GM23338 (cell line): Measurements from ENCODE around the gene CTXND2. TPM values are rescaled to one million over a fixed set of nuclear protein-coding genes. Genes with fewer than 3 reads are reported as not detected.

Experiments
- ATAC-seq: fragments of 200-7000 bp; cut with Tn5 transposase; 3 replicates; pipeline ENCODE4 v1.9.1; 2020
- DNase-seq: peaks from one replicate; pipeline ENCODE4 v3.0.0-alpha.2; 2015; ENCODE audit warnings: low spot score
- H2AFZ ChIP-seq: fragments of 200-600 bp; sonication (generic); 2 replicates; pipeline ENCODE4 v1.8.0; 2016; ENCODE audit warnings: antibody characterized with exemption, mild to moderate bottlenecking, moderate library complexity
- H3F3A ChIP-seq: fragments of 200-600 bp; sonication (generic); replicated peaks from 2 replicates; pipeline ENCODE4 v1.8.0; 2017; ENCODE audit warnings: antibody characterized with exemption, mixed run types, low read depth
- H3K27ac ChIP-seq: fragments of 200-600 bp; sonication (generic); 2 replicates; pipeline ENCODE4 v1.6.1; 2016; ENCODE audit warnings: low read depth
- H3K27me3 ChIP-seq: fragments of 200-600 bp; sonication (generic); 2 replicates; pipeline ENCODE4 v1.8.0; 2016; ENCODE audit warnings: mild to moderate bottlenecking, mixed run types, moderate library complexity; ENCODE audit not compliant: insufficient read depth
- H3K36me3 ChIP-seq: fragments of 200-600 bp; sonication (generic); 2 replicates; pipeline ENCODE4 v1.8.0; 2016; ENCODE audit warnings: mild to moderate bottlenecking; ENCODE audit not compliant: insufficient read depth
- H3K4me1 ChIP-seq: fragments of 200-600 bp; sonication (generic); 2 replicates; pipeline ENCODE4 v1.8.0; 2016; ENCODE audit warnings: mild to moderate bottlenecking, moderate library complexity; ENCODE audit not compliant: insufficient read depth
- H3K4me2 ChIP-seq: fragments of 200-600 bp; sonication (generic); 2 replicates; pipeline ENCODE4 v1.7.1; 2017; ENCODE audit warnings: mixed run types
- H3K4me3 ChIP-seq: fragments of 200-600 bp; sonication (generic); 2 replicates; pipeline ENCODE4 v1.6.1; 2016; ENCODE audit warnings: mixed run types
- H3K79me2 ChIP-seq: fragments of 200-600 bp; sonication (generic); replicated peaks from 2 replicates; pipeline ENCODE4 v1.8.0; 2017; ENCODE audit warnings: mild to moderate bottlenecking; ENCODE audit not compliant: insufficient read depth
- H3K9me2 ChIP-seq: fragments of 200-600 bp; sonication (generic); 2 replicates; pipeline ENCODE4 v1.8.0; 2017; ENCODE audit not compliant: insufficient read depth
- H4K20me1 ChIP-seq: fragments of 200-600 bp; sonication (generic); replicated peaks from 2 replicates; pipeline ENCODE4 v1.8.0; 2017; ENCODE audit warnings: mild to moderate bottlenecking; ENCODE audit not compliant: insufficient read depth
- H3K27ac Mint-ChIP-seq: 2 replicates; pipeline ENCODE4 v1.8.0; 2020; ENCODE audit warnings: inconsistent platforms, mild to moderate bottlenecking, moderate library complexity, mixed read lengths
- H3K27me3 Mint-ChIP-seq: 3 replicates; pipeline ENCODE4 v1.8.0; 2022; ENCODE audit warnings: low read depth, mild to moderate bottlenecking, moderate library complexity, mixed read lengths, inconsistent platforms; ENCODE audit not compliant: insufficient read depth, poor library complexity
- H3K36me3 Mint-ChIP-seq: 3 replicates; pipeline ENCODE4 v1.8.0; 2021; ENCODE audit warnings: low read depth, mild to moderate bottlenecking, inconsistent platforms, moderate library complexity, mixed read lengths
- H3K4me1 Mint-ChIP-seq: 3 replicates; pipeline ENCODE4 v1.8.0; 2020; ENCODE audit warnings: mild to moderate bottlenecking, inconsistent platforms, mixed read lengths
- H3K4me3 Mint-ChIP-seq: 3 replicates; pipeline ENCODE4 v1.8.0; 2021; ENCODE audit warnings: moderate library complexity, mild to moderate bottlenecking, inconsistent platforms, mixed read lengths
- H3K9me3 Mint-ChIP-seq: 3 replicates; pipeline ENCODE4 v1.8.0; 2020; ENCODE audit warnings: moderate library complexity, mild to moderate bottlenecking, inconsistent platforms, mixed read lengths
- CREB1 ChIP-seq: fragments of 250-450 bp; sonication (Bioruptor Pico); IDR thresholded peaks from 2 replicates; pipeline ENCODE4 v1.5.0; 2020; ENCODE audit warnings: low read depth, mild to moderate bottlenecking, moderate library complexity
- CTCF ChIP-seq, 2 experiments: fragments of 200-600 bp in 1 of 2; sonication (generic) in 1 of 2; conservative IDR thresholded peaks; 2 replicates each; pipeline versions ENCODE4 v1.5.1 to v1.6.1; 2016 to 2017; ENCODE audit warnings: antibody characterized with exemption in 2 of 2, low read depth in 2 of 2, mild to moderate bottlenecking in 2 of 2, moderate library complexity in 1 of 2
- ETS1 ChIP-seq: IDR thresholded peaks from 2 replicates; pipeline ENCODE4 v1.6.1; 2016; ENCODE audit warnings: antibody characterized with exemption
- EZH2phosphoT487 ChIP-seq: fragments of 200-600 bp; sonication (generic); IDR thresholded peaks from one replicate; pipeline ENCODE4 v1.8.1; 2018; ENCODE audit warnings: antibody characterized with exemption; ENCODE audit not compliant: unreplicated experiment
- POLR2AphosphoS5 ChIP-seq: IDR thresholded peaks from 2 replicates; pipeline ENCODE4 v1.6.1; 2016; ENCODE audit warnings: antibody characterized with exemption, low read depth
- REST ChIP-seq: IDR thresholded peaks from one replicate; pipeline ENCODE4 v1.6.1; 2018; ENCODE audit warnings: antibody characterized with exemption; ENCODE audit not compliant: unreplicated experiment
- STAT1 ChIP-seq: IDR thresholded peaks from one replicate; pipeline ENCODE4 v1.6.1; 2016; ENCODE audit warnings: antibody characterized with exemption; ENCODE audit not compliant: unreplicated experiment
- ZNF114 ChIP-seq: fragments of 250-450 bp; sonication (Bioruptor Pico); IDR thresholded peaks from 2 replicates; pipeline ENCODE4 v1.5.0; 2020; ENCODE audit warnings: mild to moderate bottlenecking, moderate library complexity
- ZNF331 ChIP-seq: fragments of 250-450 bp; sonication (Bioruptor Pico); IDR thresholded peaks from 2 replicates; pipeline ENCODE4 v1.5.0; 2020; ENCODE audit warnings: low read depth, mild to moderate bottlenecking, moderate library complexity
- polyA plus RNA-seq: library from polyadenylated mRNA; unstranded; fragments of >200 nt; fragmentation: Nextera tagmentation; extraction: Ambion mirVana; gene quantifications from 2 replicates; pipeline ENCODE4 v1.2.1, GENCODE V29; 2016
- total RNA-seq: library from RNA; depleted of rRNA; stranded (reverse); fragments of >200 nt; shearing (Covaris generic); gene quantifications from 2 replicates; pipeline ENCODE4 v1.2.3, GENCODE V29; 2014

The CTXND2 gene
- total and polyA plus RNA-seq, 2 experiments from 2014 or later, result not detected

GRCh38 chr1:150960646-150961045 lies 73.7 kb downstream of the CTXND2 start:
- Histone ChIP-seq H3F3A (peaks cover 18% of the 10 kb centered on the region; the same call in 1 of the 2 replicates), H4K20me1 (peaks cover 6% of the 10 kb centered on the region), H3K9me2 (no peaks in the 10 kb centered on the region), H3K4me3 (no peak overlapping the region), H3K36me3 (peaks cover 47% of the 10 kb centered on the region), H3K27me3 (no peaks in the 10 kb centered on the region), H3K27ac (no peak overlapping the region), H2AFZ (no peak overlapping the region), H3K4me1 (no peaks in the 10 kb centered on the region), H3K4me2 (no peak overlapping the region), H3K79me2 (no peaks in the 10 kb centered on the region)
- H3K36me3 Mint-ChIP-seq, result peaks cover 87% of the 10 kb centered on the region
- DNase-seq, result no peak
- ATAC-seq, result no peak
- H3K27me3 Mint-ChIP-seq, result peaks cover 4% of the 10 kb centered on the region
- no peak for TF ChIP-seq POLR2AphosphoS5
- no peak for TF ChIP-seq ETS1
- no peak for TF ChIP-seq CREB1 (CRISPR knock-in tag)
- no peak for TF ChIP-seq REST
- TF ChIP-seq STAT1, result no peak
- TF ChIP-seq EZH2phosphoT487, result no peak
- no peak for TF ChIP-seq CTCF (conservative IDR thresholded peaks at IDR 0.05; ENCODE audit: low read depth in 2 of 2)
- no peak for TF ChIP-seq ZNF331 (CRISPR knock-in tag)
- H3K9me3 Mint-ChIP-seq, result no peaks in the 10 kb centered on the region; the same call in 2 of the 3 replicates
- H3K4me1 Mint-ChIP-seq, result no peaks in the 10 kb centered on the region
- no peak overlapping the region for H3K4me3 Mint-ChIP-seq
- no peak overlapping the region for H3K27ac Mint-ChIP-seq

GRCh38 chr1:150961756-150962155 lies 74.8 kb downstream of the CTXND2 start:
- no peak for TF ChIP-seq ETS1
- TF ChIP-seq ZNF114 (CRISPR knock-in tag), result no peak
- no peak for TF ChIP-seq ZNF331 (CRISPR knock-in tag)
- TF ChIP-seq EZH2phosphoT487, result no peak
- H3K4me3 ChIP-seq, result no peak overlapping the region
- ATAC-seq (no peak), DNase-seq (no peak)
- peaks cover 6% of the 10 kb centered on the region for H3K27me3 Mint-ChIP-seq
- no peak overlapping the region for H2AFZ ChIP-seq
- H3K27ac ChIP-seq, result 0 out of 2 replicates have a peak overlapping the region, but pooled peaks have one; percentile 12
- no peaks in the 10 kb centered on the region for H3K9me2 ChIP-seq
- H3K4me1 Mint-ChIP-seq, result no peaks in the 10 kb centered on the region
- no peak overlapping the region for H3K27ac Mint-ChIP-seq
- no peaks in the 10 kb centered on the region; the same call in 1 of the 2 replicates for H3K4me1 ChIP-seq
- H3K4me3 Mint-ChIP-seq, result no peak overlapping the region
- no peaks in the 10 kb centered on the region for H3K79me2 ChIP-seq
- H4K20me1 ChIP-seq, result peaks cover 11% of the 10 kb centered on the region
- no peak overlapping the region for H3K4me2 ChIP-seq
- no peaks in the 10 kb centered on the region; the same call in 2 of the 3 replicates for H3K9me3 Mint-ChIP-seq
- peaks cover 57% of the 10 kb centered on the region for H3K36me3 ChIP-seq
- H3F3A ChIP-seq, result peaks cover 28% of the 10 kb centered on the region
- no peaks in the 10 kb centered on the region for H3K27me3 ChIP-seq
- H3K36me3 Mint-ChIP-seq, result peaks cover 93% of the 10 kb centered on the region
